Spleen (tissue), 7 donors: ENCODE results near the gene SLC25A1.

Experiments used
- POLR2A ChIP-seq, 3 donors: fragments of 450-650 bp; IDR thresholded peaks; one replicate each; pipeline ENCODE4 v1.5.1; 2017; ENCODE audit warnings: antibody characterized with exemption in 3 of 3, mild to moderate bottlenecking in 1 of 3
- POLR2AphosphoS5 ChIP-seq, 3 donors: sonication (generic); formaldehyde crosslinking; IDR thresholded peaks; one replicate each; pipeline ENCODE4 v1.5.1; 2017; ENCODE audit warnings: antibody characterized with exemption in 3 of 3
- TF ChIP-seq, protein P1 (sequence below), 11 experiments: fragments of 200-600 bp in 7 of 11; fragments of 450-650 bp in 4 of 11; sonication (generic) in 4 of 11; IDR thresholded peaks in 8 of 11; conservative IDR thresholded peaks in 3 of 11; 1 replicate in 7 of 11; 2 replicates in 4 of 11; pipeline versions ENCODE4 v1.4.0 to v1.8.0; 2016 to 2021; ENCODE audit warnings: antibody characterized with exemption in 11 of 11, inconsistent platforms in 4 of 11, mild to moderate bottlenecking in 1 of 11
- donor health status: DM: no; HTN: no; CAD: no; lungs with moderate emphysema.
- donor health status: DM: no; HTN: no; CAD: no.
- donor health status: DM: no; HTN: no; CAD: no.

- TF ChIP-seq, protein P1, sequence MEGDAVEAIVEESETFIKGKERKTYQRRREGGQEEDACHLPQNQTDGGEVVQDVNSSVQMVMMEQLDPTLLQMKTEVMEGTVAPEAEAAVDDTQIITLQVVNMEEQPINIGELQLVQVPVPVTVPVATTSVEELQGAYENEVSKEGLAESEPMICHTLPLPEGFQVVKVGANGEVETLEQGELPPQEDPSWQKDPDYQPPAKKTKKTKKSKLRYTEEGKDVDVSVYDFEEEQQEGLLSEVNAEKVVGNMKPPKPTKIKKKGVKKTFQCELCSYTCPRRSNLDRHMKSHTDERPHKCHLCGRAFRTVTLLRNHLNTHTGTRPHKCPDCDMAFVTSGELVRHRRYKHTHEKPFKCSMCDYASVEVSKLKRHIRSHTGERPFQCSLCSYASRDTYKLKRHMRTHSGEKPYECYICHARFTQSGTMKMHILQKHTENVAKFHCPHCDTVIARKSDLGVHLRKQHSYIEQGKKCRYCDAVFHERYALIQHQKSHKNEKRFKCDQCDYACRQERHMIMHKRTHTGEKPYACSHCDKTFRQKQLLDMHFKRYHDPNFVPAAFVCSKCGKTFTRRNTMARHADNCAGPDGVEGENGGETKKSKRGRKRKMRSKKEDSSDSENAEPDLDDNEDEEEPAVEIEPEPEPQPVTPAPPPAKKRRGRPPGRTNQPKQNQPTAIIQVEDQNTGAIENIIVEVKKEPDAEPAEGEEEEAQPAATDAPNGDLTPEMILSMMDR (IDR thresholded peaks at IDR 0.05 in 8 of 11, conservative IDR thresholded peaks at IDR 0.05 in 3 of 11), result no peak
- TF ChIP-seq POLR2AphosphoS5 (IDR thresholded peaks at IDR 0.05) (no peak), POLR2A (IDR thresholded peaks at IDR 0.05) (no peak)
Measured at GRCh38 chr22:19139974-19140373, 38.6 kb downstream of the SLC25A1 start.
